Right ventricle myocardium superior (tissue), 1 donor: Measurements from ENCODE around the gene AP5S1. TPM values are rescaled to one million over a fixed set of nuclear protein-coding genes. Genes with fewer than 3 reads are reported as not detected.

Source experiments
- ATAC-seq: fragments of 200-7000 bp; cut with Tn5 transposase; one replicate; pipeline ENCODE4 v1.9.1; 2020; ENCODE audit warnings: mild to moderate bottlenecking; ENCODE audit not compliant: poor library complexity
- DNase-seq: peaks from one replicate; pipeline ENCODE4 v3.0.0-alpha.2; 2020
- intact Hi-C: fragments of 100-400 bp; cut with DNase I; formaldehyde crosslinking; loops from one replicate; pipeline ENCODE4 v1.11.2; 2022
- total RNA-seq: library from RNA; stranded (reverse); fragmentation: NEBNext Ultra II Directional; extraction: Animal tissue kit (Norgen Biotek cat#: 25700); gene quantifications from one replicate; pipeline ENCODE4 v1.2.1, GENCODE V29; 2021
- donor health status: DM: no; HTN: yes; CAD: no; lungs with severe emphysema.

The AP5S1 gene
- total RNA-seq, 1 donor from 2014 or later = 11.0 TPM

- ATAC-seq (no peak), DNase-seq (no peak)
- intact Hi-C loops = loop anchor here (10.0 kb wide), 1 partner anchor 180 kb away; the partner anchor contains the start of gene ADAM33
Observed at GRCh38 chr20:3864518-3864917, 44.2 kb downstream of the AP5S1 start.

GRCh38 chr20:3865152-3865886 lies 45.0 kb downstream of the AP5S1 start:
- no peak for DNase-seq
- intact Hi-C loops = loop anchor here (10.0 kb wide), 1 partner anchor 181 kb away; the partner anchor contains the start of gene ADAM33
- ATAC-seq = no peak

GRCh38 chr20:3865887-3866407 lies 45.6 kb downstream of the AP5S1 start:
- intact Hi-C loops = loop anchor here (10.0 kb wide), 1 partner anchor 181 kb away; the partner anchor contains the start of gene ADAM33
- ATAC-seq = no peak
- DNase-seq = no peak

- intact Hi-C loops = loop anchor here (10.0 kb wide), 1 partner anchor 182 kb away; the partner anchor contains the start of gene ADAM33
- no peak for ATAC-seq
- DNase-seq = no peak
Observed at GRCh38 chr20:3866464-3866863, 46.1 kb downstream of the AP5S1 start.

GRCh38 chr20:3867802-3868201 lies 47.5 kb downstream of the AP5S1 start:
- intact Hi-C loops = loop anchor here (10.0 kb wide), 1 partner anchor 183 kb away; the partner anchor contains the start of gene ADAM33
- ATAC-seq (no peak), DNase-seq (no peak)

- DNase-seq (peak; percentile 13), ATAC-seq (no peak)
- intact Hi-C loops = loop anchor here (10.0 kb wide), 1 partner anchor 185 kb away; the partner anchor contains the start of gene ADAM33
Observed at GRCh38 chr20:3869839-3870634, 49.7 kb downstream of the AP5S1 start.

- intact Hi-C loops = no loop called here
- ATAC-seq (no peak), DNase-seq (no peak)
Observed at GRCh38 chr20:3871550-3872265, 51.4 kb downstream of the AP5S1 start.

GRCh38 chr20:3873507-3873906 lies 53.2 kb downstream of the AP5S1 start:
- no peak for ATAC-seq

GRCh38 chr20:3874194-3874844 lies 54.0 kb downstream of the AP5S1 start:
- DNase-seq (no peak), ATAC-seq (no peak)
- intact Hi-C loops = no loop called here

More at GRCh38 chr20:3873507-3873906, 53.2 kb downstream of the AP5S1 start:
- no peak for DNase-seq
- intact Hi-C loops = no loop called here

GRCh38 chr20:3875378-3875974 lies 55.1 kb downstream of the AP5S1 start:
- intact Hi-C loops = no loop called here
- ATAC-seq (peak; percentile 11), DNase-seq (no peak)

- ATAC-seq = no peak
- DNase-seq = no peak
- intact Hi-C loops = no loop called here
Observed at GRCh38 chr20:3876000-3876399, 55.7 kb downstream of the AP5S1 start.

- no peak for DNase-seq
- no peak for ATAC-seq
- intact Hi-C loops = no loop called here
Observed at GRCh38 chr20:3876676-3877075, 56.3 kb downstream of the AP5S1 start.

Other genes starting within 250 kb of the AP5S1 start
- gene GFRA4, start 157.1 kb upstream of the AP5S1 start, total RNA-seq = not detected
- gene ADAM33, start 138.5 kb upstream of the AP5S1 start, total RNA-seq = 12.6 TPM
- gene SIGLEC1, start 107.9 kb upstream of the AP5S1 start, total RNA-seq = 9.6 TPM
- gene HSPA12B, start 87.9 kb upstream of the AP5S1 start, total RNA-seq = 16.6 TPM
- gene ADISSP, start 52.8 kb upstream of the AP5S1 start, total RNA-seq = 11.3 TPM
- gene SPEF1, start 39.1 kb upstream of the AP5S1 start, total RNA-seq = 0.32 TPM
- gene CENPB, start 33.8 kb upstream of the AP5S1 start, total RNA-seq = 68.3 TPM
- gene CDC25B, start 24.2 kb upstream of the AP5S1 start, total RNA-seq = 5.7 TPM
- gene MAVS, start 26.3 kb downstream of the AP5S1 start, total RNA-seq = 35.7 TPM
- 15.9 TPM for gene PANK2, start 68.8 kb downstream of the AP5S1 start, total RNA-seq
- gene RNF24, start 195.0 kb downstream of the AP5S1 start, total RNA-seq = 4.8 TPM